ENCODE results near the gene CDH13. TPM values are rescaled to one million over a fixed set of nuclear protein-coding genes. Genes with fewer than 3 reads are reported as not detected.

The CDH13 gene
- total RNA-seq, 1 donor from 2014 or later = 81.1 TPM

GRCh38 chr16:83023640-83024039 is 396.9 kb downstream of the CDH13 start:
- TF ChIP-seq, protein P1, sequence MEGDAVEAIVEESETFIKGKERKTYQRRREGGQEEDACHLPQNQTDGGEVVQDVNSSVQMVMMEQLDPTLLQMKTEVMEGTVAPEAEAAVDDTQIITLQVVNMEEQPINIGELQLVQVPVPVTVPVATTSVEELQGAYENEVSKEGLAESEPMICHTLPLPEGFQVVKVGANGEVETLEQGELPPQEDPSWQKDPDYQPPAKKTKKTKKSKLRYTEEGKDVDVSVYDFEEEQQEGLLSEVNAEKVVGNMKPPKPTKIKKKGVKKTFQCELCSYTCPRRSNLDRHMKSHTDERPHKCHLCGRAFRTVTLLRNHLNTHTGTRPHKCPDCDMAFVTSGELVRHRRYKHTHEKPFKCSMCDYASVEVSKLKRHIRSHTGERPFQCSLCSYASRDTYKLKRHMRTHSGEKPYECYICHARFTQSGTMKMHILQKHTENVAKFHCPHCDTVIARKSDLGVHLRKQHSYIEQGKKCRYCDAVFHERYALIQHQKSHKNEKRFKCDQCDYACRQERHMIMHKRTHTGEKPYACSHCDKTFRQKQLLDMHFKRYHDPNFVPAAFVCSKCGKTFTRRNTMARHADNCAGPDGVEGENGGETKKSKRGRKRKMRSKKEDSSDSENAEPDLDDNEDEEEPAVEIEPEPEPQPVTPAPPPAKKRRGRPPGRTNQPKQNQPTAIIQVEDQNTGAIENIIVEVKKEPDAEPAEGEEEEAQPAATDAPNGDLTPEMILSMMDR (IDR thresholded peaks at IDR 0.05; ENCODE audit: partially characterized antibody, unreplicated experiment) = no peak
- Mint-ChIP-seq H3K27me3 (ENCODE audit: unreplicated experiment) (no peaks in the 10 kb centered on the region), H3K9me3 (ENCODE audit: unreplicated experiment) (peaks cover 2% of the 10 kb centered on the region), H3K4me3 (ENCODE audit: unreplicated experiment) (no peak overlapping the region), H3K36me3 (ENCODE audit: unreplicated experiment) (no peaks in the 10 kb centered on the region), H3K4me1 (ENCODE audit: low read depth, unreplicated experiment) (peaks cover 12% of the 10 kb centered on the region), H3K27ac (ENCODE audit: unreplicated experiment) (no peak overlapping the region)
- no peak for DNase-seq

DNA sequence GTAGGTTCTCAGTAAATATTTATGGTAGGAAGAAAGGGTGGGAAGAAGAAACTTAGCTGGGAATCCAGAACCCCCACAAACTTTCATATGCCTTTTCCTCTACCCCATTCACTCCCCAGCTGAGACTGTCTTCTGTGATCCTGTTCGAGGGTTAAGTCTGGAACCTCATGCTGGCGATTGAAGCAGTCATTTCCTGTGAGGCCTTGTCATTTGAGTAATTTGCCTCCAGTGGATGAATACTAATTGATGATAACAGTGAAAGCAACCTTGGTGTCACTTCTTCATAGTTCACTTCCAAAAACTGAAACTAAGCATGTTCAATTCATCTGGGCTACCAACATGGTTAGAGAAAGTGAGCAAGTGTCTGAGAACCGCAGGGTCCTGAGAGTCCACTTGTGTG is 401.2 kb downstream of the CDH13 start:
- H3K27me3 Mint-ChIP-seq (ENCODE audit: unreplicated experiment) = no peaks in the 10 kb centered on the region
- H3K4me3 Mint-ChIP-seq (ENCODE audit: unreplicated experiment) = no peak overlapping the region

GRCh38 chr16:83029467-83029866 is 402.7 kb downstream of the CDH13 start:
- H3K36me3 Mint-ChIP-seq (ENCODE audit: unreplicated experiment) = no peaks in the 10 kb centered on the region
- H3K4me1 Mint-ChIP-seq (ENCODE audit: low read depth, unreplicated experiment) = peaks cover 1% of the 10 kb centered on the region
- H3K27me3 Mint-ChIP-seq (ENCODE audit: unreplicated experiment) = peaks cover 2% of the 10 kb centered on the region
- no peak overlapping the region for H3K4me3 Mint-ChIP-seq (ENCODE audit: unreplicated experiment)
- no peak for DNase-seq
- peaks cover 8% of the 10 kb centered on the region for H3K9me3 Mint-ChIP-seq (ENCODE audit: unreplicated experiment)
- H3K27ac Mint-ChIP-seq (ENCODE audit: unreplicated experiment) = no peak overlapping the region
- TF ChIP-seq, protein P1 (IDR thresholded peaks at IDR 0.05; ENCODE audit: partially characterized antibody, unreplicated experiment) = no peak

More for the DNA sequence above, 401.2 kb downstream of the CDH13 start:
- peaks cover 7% of the 10 kb centered on the region for H3K4me1 Mint-ChIP-seq (ENCODE audit: low read depth, unreplicated experiment)
- DNase-seq = no peak
- peaks cover 8% of the 10 kb centered on the region for H3K9me3 Mint-ChIP-seq (ENCODE audit: unreplicated experiment)
- no peak overlapping the region for H3K27ac Mint-ChIP-seq (ENCODE audit: unreplicated experiment)
- H3K36me3 Mint-ChIP-seq (ENCODE audit: unreplicated experiment) = no peaks in the 10 kb centered on the region
- TF ChIP-seq, protein P1 (IDR thresholded peaks at IDR 0.05; ENCODE audit: partially characterized antibody, unreplicated experiment) = no peak

DNA sequence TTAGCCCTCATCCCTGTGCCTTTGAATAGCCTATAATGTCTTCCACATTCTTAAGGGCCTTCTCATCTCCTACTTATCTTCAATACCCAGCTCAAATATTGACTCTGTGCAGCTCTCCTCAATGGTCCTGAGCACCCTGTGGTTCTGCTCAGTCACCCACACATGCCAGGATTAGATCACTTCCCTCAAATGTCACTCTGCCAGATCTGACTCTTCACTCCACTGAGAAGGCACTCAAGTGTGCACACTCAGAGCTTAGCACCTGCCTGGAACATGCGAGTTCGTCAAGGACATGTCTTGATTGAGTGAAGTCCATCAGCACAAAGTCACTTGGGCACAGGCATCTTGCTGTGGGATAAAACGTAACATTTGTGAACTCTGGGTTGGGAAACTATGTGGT is 404.8 kb downstream of the CDH13 start:
- Mint-ChIP-seq H3K27ac (ENCODE audit: unreplicated experiment) (no peak overlapping the region), H3K4me3 (ENCODE audit: unreplicated experiment) (no peak overlapping the region), H3K4me1 (ENCODE audit: low read depth, unreplicated experiment) (peaks cover 1% of the 10 kb centered on the region), H3K9me3 (ENCODE audit: unreplicated experiment) (peaks cover 6% of the 10 kb centered on the region), H3K36me3 (ENCODE audit: unreplicated experiment) (no peaks in the 10 kb centered on the region), H3K27me3 (ENCODE audit: unreplicated experiment) (peaks cover 2% of the 10 kb centered on the region)
- TF ChIP-seq, protein P1 (IDR thresholded peaks at IDR 0.05; ENCODE audit: partially characterized antibody, unreplicated experiment) = no peak
- no peak for DNase-seq

- Mint-ChIP-seq H3K4me1 (ENCODE audit: low read depth, unreplicated experiment) (no peaks in the 10 kb centered on the region), H3K9me3 (ENCODE audit: unreplicated experiment) (peaks cover 5% of the 10 kb centered on the region), H3K4me3 (ENCODE audit: unreplicated experiment) (no peak overlapping the region), H3K36me3 (ENCODE audit: unreplicated experiment) (peaks cover 10% of the 10 kb centered on the region), H3K27ac (ENCODE audit: unreplicated experiment) (no peak overlapping the region), H3K27me3 (ENCODE audit: unreplicated experiment) (peaks cover 4% of the 10 kb centered on the region)
- TF ChIP-seq, protein P1 (IDR thresholded peaks at IDR 0.05; ENCODE audit: partially characterized antibody, unreplicated experiment) = no peak
- no peak for DNase-seq
Observed at GRCh38 chr16:83037102-83037501, 410.3 kb downstream of the CDH13 start.
